Cortex of kidney (tissue), 1 donor: ENCODE measurements around the gene ALDOC.
"Not testable (repeated sequence)": the region's sequence is repeated elsewhere in the genome, so short reads cannot be mapped to it uniquely, and the experiment has no call there.

Experiments used
- DNase-seq: peaks from one replicate; lab custom pipeline; 2025; lab: John Stamatoyannopoulos, UW

The ALDOC gene

GRCh38 chr17:28582513-28582912, 5.8 kb upstream of the ALDOC start:
- no peak for DNase-seq

- DNase-seq: no peak
Observed at GRCh38 chr17:28580959-28581358, 4.3 kb upstream of the ALDOC start.

- DNase-seq: no peak
Observed at GRCh38 chr17:28579526-28579925, 2.8 kb upstream of the ALDOC start.

GRCh38 chr17:28578246-28579195, 1.8 kb upstream of the ALDOC start:
- DNase-seq: no peak

GRCh38 chr17:28577466-28577824, 750 bp upstream of the ALDOC start:
- DNase-seq: no peak

GRCh38 chr17:28576016-28576415, 679 bp downstream of the ALDOC start:
- DNase-seq: not testable (repeated sequence)

- no peak for DNase-seq
Observed at GRCh38 chr17:28575126-28575795, 1.4 kb downstream of the ALDOC start.

- DNase-seq: no peak
Observed at GRCh38 chr17:28574526-28574925, 2.2 kb downstream of the ALDOC start.

- DNase-seq: no peak
Observed at GRCh38 chr17:28573966-28574480, 2.7 kb downstream of the ALDOC start.

- DNase-seq: no peak
Observed at GRCh38 chr17:28573521-28573920, 3.2 kb downstream of the ALDOC start.

- DNase-seq: no peak
Observed at GRCh38 chr17:28573040-28573380, 3.7 kb downstream of the ALDOC start.

- DNase-seq: no peak
Observed at GRCh38 chr17:28572259-28573039, 4.2 kb downstream of the ALDOC start.

- peak; percentile 37 for DNase-seq
Observed at GRCh38 chr17:28571361-28572122, 5.2 kb downstream of the ALDOC start, which contains the start of gene PIGS. PIGS (minus strand) TSS chr17:28571524; CDS start chr17:28571496, 28 bp downstream.

- DNase-seq: no peak
Observed at GRCh38 chr17:28570716-28571360, 5.9 kb downstream of the ALDOC start.

GRCh38 chr17:28569446-28569845, 7.2 kb downstream of the ALDOC start:
- DNase-seq: no peak

- no peak for DNase-seq
Observed at GRCh38 chr17:28567604-28568003, 9.1 kb downstream of the ALDOC start.

GRCh38 chr17:28563475-28563874, 13.2 kb downstream of the ALDOC start:
- DNase-seq: no peak

GRCh38 chr17:28555022-28555421, 21.7 kb downstream of the ALDOC start:
- no peak for DNase-seq

- no peak for DNase-seq
Observed at GRCh38 chr17:28554565-28554964, 22.1 kb downstream of the ALDOC start.

- no peak for DNase-seq
Observed at GRCh38 chr17:28553000-28553505, 23.6 kb downstream of the ALDOC start.
